Adipose tissue (tissue), 3 donors: ENCODE results near the gene SLC25A48. TPM values are rescaled to one million over a fixed set of nuclear protein-coding genes. Genes with fewer than 3 reads are reported as not detected.

ENCODE experiments used
- H3K27ac ChIP-seq: one replicate; pipeline ENCODE4 v1.5.1; 2013; ENCODE audit warnings: low read depth, low read length
- WGBS, 3 donors: extraction: QIAGEN DNeasy Blood & Tissue Kit; methylation state at CpG; one replicate each; pipeline ENCODE4 v1.1.7; 2013; 5-methylcytosine and 5-hydroxymethylcytosine counted together
- polyA plus RNA-seq, 3 donors: library from polyadenylated mRNA; stranded (reverse); fragments of 200-250 nt; gene quantifications; one replicate each; pipeline ENCODE4 v1.2.3, GENCODE V29; 2013
- donor health status: healthy with polysubstance abuse.
- donor health status: Bipolar disorder and iron deficiency.
- donor health status: healthy.

SLC25A48 gene
- polyA plus RNA-seq, 3 donors = 0.03 to 0.83 TPM; not detected in 1

DNA sequence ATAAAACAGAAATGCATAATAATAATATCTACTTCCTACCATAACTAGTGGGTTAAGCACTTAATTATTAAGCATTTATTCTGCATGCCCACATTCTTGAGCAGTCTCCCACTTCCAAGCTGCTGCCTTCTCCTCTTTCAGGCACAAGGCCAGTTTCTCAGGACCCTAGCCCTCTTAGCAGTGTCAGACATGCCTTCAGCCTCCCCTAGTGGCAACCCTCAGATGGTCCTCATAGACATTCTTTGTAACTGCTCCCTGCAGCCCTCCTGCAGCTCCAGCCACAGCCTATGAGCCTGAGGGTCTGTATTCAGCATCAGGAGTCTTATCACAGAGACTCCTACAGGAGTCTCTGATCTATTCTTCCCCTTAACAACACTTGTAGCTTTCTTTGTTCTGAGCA, 57.3 kb downstream of the SLC25A48 start:
- H3K27ac ChIP-seq = no peak overlapping the region

DNA sequence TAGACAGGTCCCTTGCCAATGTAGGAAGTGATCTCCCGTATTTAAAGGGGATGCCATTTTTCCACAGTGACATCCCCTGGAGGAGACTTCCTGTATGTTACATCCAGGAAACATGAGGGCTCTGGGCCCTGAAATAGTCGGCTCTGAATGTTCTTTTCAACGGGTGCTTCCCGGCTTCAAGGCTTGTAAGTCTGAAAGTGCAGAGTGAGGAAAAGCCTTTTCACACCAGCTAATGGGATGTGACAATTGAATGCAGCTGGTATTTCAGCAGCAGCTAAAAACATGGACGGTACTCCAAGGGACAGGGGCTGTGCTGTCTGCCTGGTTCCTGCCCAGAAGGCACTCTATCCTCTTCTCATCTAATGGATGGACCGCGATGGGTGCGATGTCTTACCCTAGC, 59.8 kb downstream of the SLC25A48 start:
- 52 to 70% (median 61%) methylated on average over 8 of the region's 8 CpGs for WGBS, 3 donors
- no peak overlapping the region for H3K27ac ChIP-seq

DNA sequence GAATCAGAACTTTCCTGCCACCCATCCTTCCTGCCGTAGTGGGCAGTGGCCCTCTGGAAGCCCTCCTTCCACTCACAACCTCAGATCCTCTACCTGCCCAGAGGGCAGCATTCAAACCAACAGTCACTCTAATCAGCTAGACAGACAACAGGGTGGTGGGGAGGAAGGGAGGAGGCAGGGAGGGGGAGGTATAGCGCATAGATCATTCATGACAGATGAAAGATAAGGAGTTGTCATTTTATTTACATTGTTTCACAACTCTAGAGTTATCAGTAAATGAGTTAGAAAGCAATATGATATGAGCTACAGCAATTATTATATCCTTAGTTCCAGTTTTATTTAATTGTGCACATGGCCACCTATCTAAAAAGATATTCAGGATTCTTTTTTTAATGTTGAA, 60.3 kb downstream of the SLC25A48 start:
- WGBS, 3 donors = 65 to 90% (median 75%) methylated on average over 2 of the region's 2 CpGs
- no peak overlapping the region for H3K27ac ChIP-seq

DNA sequence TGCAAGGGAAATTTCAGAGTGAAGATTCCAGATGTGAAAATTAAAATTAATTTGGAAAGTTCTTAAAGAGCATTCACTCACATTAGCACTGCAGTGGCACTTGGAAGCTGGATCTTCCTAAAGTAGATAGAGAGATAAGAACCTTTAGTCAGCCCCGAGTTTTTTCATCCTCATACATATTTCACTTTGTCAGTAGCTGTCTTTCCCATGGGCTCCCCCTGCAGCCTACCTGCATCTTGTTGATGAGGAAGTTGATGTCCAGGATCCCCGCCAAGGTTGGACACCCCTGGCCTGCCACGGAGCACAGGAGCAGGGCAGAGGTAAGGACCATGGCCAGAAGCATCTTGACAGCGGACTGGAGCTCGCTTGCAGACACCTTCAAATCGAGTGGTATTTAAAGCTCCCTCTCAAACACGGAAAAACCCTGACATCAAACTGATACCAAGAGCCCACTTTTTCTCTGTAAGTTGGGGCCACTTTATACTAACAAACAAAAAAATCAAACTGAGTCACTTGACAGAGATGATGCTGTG, 61.1 kb downstream of the SLC25A48 start, which contains the start of gene IL9:
Gene IL9, minus strand, starts transcription at position 368 of the 533 bp plus-strand sequence. Its CDS starts 25 bp downstream, at position 343.
- H3K27ac ChIP-seq = no peak within 1 kb of the TSS
- WGBS, 3 donors = 48 to 54% (median 51%) methylated on average over 7 of the region's 7 CpGs

DNA sequence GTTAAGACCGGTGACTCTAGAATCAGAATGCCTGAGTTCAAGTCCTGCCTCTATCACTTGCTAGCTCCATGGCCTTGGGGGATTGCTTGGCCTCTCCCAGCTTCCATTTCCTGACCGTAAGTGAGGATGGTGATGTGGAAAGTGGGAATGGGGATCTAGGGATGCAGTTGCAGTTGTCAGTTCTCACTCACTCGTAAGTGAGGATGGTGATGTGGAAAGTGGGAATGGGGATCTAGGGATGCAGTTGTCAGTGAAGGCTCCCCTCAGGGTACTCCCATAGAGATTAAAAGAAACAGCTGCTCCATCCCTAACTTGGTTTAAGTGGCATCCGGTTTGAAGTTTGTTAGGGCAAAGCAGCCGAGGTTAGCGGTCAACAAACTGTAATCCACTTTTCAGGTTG, 64.2 kb downstream of the SLC25A48 start:
- H3K27ac ChIP-seq = no peak overlapping the region
- WGBS, 3 donors = 78 to 85% (median 81%) methylated on average over 6 of the region's 6 CpGs

DNA sequence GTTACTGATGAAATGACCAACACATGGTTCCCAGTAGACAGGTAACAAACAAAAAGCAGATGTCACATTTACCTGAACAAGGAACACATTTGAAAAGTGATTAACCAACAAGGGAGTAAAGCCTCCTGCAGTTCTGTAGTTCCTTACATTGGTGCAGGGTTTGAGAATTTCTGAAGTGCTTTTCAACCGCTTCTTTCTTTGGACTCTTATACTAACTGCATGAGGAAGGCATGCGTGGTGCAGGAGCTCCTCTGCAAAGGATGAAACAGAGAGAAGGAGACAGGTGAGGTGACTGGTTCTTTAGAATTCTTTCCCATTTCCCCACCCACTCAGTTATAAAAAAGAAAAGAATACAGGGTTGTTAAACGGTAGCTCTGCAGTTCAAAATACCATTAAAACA, 65.8 kb downstream of the SLC25A48 start:
- WGBS, 3 donors = 64 to 71% (median 66%) methylated on average over 3 of the region's 3 CpGs

DNA sequence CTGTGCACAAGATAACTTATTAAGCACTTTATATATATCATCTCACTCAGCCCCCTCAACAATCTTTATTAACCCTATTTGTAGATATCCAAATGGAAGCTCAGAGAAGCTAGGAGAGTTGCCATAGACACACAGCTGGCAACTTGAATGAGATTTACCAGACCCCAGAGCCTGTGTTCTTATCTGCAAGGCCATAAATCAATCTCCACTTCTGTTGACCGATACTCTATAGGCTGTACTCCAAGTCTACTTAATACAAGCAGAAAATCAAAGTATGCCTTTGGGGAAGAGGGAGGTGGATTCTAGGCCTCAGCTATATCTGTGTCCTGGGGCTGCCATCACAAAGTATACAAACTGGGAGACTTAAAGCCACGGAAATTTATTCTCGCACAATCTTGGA, 67.2 kb downstream of the SLC25A48 start:
- no peak overlapping the region for H3K27ac ChIP-seq
- WGBS, 3 donors = 26 to 47% (median 46%) methylated on average over 3 of the region's 3 CpGs

More for the DNA sequence above, 65.8 kb downstream of the SLC25A48 start:
- H3K27ac ChIP-seq = no peak overlapping the region

DNA sequence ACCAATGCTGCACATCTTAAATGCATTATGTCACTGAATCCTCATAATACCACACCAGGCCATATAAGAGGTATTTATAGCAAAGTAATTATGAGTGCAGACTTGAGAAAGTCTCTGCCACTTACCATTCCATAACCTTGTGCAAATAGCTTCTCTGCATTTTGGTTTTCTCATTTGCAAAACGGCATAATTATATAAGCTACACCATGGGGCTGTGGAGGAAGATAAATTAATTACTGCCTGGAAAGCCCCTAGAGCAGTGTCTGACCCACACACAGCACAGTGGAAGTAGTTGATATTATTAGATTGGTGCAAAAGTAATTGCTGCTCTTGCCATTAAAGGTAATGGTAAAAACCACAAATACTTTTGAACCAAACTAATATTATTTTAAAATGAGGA, 70.7 kb downstream of the SLC25A48 start:
- WGBS, 3 donors = 53 to 74% (median 68%) methylated on average over 1 of the region's 1 CpG
- H3K27ac ChIP-seq = no peak overlapping the region

DNA sequence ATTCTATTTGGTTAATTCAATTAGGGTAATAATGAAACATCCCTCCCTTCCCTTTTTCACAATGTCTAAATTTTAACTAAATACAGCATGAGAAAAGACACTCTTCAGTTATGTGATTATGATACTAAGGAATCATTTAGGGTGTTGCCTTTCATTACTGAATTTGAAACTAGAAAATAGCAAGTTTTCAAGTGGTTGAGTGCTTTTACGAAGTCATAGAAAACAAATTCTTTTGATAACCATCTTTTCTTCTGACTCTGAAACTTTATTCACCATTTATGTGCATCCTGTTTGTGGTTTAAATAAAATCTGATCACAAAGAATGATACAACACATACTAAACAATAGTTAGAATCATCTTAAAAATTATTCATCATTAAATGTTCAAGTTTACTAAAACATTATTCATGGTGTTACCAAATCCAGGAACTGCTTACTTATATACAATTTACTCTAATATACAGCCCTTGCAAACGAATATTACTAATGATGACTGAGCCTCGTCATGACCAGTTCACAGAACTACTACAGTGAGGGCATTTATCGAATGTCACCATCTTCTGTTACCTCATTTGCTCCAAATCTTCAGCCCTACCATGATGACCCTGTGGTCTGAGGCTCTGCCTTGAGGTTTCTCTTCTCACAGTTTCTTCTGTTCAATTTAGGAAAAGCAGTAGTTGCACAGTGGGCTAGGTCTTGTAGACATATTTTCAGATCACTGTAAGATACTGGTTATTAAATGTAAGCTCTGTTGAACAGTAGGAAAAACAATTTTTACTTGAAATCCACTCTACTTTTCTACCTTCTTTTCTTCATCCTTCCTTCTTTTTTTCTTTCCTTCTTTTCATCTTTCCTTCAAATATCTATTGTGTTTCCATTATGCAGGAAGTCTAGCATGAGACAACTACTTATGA, 79.5 kb downstream of the SLC25A48 start:
- WGBS, 3 donors = 59 to 68% (median 66%) methylated on average over 4 of the region's 4 CpGs
- no peak overlapping the region for H3K27ac ChIP-seq

DNA sequence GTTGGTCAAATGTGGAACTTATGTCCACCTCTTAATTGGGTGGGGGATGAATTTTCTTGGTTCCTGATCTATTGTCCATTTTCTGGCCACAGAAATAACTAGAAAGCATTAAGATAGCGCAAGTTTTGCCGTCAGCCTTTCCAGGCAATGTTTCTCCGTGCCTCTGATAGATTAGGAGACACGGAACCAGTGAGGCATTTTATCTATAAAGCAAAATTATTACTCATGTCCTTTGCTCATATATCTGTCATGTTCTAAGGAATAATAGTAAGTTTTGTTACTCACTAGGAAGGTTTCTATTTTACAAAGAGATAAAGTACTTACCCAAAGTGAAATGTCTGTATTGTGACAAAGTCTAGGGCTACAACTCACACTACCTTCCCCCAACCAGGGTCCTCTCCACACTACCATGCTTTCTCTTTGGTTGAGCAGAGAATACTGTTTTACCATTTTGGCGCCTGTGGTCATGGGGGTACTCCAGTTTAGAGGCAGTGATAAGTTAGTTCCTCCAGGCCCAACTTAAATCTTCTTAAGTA, 81.1 kb downstream of the SLC25A48 start:
- WGBS, 3 donors = 90 to 94% (median 91%) methylated on average over 5 of the region's 5 CpGs

DNA sequence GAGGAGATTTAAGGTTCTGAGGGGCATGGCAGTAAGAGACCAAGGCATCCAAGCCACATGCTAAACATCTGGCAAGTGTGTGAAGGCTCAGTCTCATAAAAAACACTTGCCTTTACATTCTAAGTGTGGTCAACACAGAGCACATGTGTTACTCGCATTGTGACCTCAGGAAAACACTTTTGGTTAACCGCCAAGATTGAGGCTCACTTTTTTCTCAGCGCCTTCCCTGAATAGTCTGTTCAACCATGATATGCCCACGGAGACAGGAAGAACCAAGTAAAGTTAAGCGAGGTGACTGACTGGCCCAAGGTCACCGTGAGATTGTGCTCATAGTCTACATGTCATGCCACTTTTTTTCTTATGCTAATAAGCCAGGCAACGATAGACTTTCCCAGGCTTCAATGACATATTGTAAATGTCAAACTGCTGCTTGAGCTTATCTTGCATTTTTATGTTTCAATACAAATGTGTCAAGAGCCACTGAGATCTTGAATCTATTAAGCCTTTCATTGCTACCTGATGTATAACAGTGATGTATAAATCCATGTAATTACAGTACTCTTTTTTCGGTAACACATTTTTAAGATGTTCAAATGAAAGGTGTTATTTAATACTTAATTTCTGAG, 82.3 kb downstream of the SLC25A48 start:
- H3K27ac ChIP-seq = no peak overlapping the region
- 59 to 67% (median 66%) methylated on average over 8 of the region's 8 CpGs for WGBS, 3 donors

More for the DNA sequence above, 81.1 kb downstream of the SLC25A48 start:
- no peak overlapping the region for H3K27ac ChIP-seq

DNA sequence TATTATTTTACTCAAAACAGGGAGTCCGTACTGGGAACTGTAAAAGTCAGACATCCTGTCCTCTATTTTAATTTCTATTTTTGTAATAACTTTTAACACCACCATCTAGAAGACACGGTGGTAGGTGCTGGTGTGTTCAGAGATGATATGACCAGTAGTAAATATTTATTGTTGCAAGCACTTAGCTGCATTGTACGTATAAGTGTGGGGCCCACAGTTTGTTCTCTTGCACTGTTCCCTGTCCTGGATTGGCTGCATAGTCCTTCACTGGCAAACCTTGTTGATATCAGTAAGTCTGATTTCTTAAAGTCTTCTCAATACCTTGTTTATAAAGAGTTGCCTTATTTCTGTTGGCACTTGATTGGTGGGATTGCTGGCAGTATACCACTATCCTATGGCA, 85.7 kb downstream of the SLC25A48 start:
- WGBS, 3 donors = 42 to 66% (median 66%) methylated on average over 3 of the region's 3 CpGs

DNA sequence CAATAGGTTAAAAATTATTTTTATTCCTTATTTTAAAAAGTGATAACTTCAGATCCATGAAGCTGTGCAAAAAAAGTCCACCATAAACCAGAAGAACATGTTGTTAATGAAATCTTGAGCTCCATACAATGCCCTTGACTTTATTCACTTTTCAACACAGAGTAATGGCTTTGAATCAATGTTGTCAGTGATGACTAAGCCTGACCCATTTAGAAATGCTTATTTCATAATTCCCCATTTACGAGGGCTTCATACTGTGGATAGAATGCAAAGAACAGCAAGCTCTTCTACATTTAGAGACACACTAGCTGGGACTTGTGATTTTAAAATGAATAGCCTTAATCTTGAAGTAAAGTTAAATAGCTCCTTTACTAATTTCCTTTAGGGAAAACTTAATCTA, 86.9 kb downstream of the SLC25A48 start:
- no peak overlapping the region for H3K27ac ChIP-seq
- WGBS, 3 donors = 40 to 48% (median 46%) methylated on average over 1 of the region's 1 CpG

More for the DNA sequence above, 85.7 kb downstream of the SLC25A48 start:
- H3K27ac ChIP-seq = no peak overlapping the region

DNA sequence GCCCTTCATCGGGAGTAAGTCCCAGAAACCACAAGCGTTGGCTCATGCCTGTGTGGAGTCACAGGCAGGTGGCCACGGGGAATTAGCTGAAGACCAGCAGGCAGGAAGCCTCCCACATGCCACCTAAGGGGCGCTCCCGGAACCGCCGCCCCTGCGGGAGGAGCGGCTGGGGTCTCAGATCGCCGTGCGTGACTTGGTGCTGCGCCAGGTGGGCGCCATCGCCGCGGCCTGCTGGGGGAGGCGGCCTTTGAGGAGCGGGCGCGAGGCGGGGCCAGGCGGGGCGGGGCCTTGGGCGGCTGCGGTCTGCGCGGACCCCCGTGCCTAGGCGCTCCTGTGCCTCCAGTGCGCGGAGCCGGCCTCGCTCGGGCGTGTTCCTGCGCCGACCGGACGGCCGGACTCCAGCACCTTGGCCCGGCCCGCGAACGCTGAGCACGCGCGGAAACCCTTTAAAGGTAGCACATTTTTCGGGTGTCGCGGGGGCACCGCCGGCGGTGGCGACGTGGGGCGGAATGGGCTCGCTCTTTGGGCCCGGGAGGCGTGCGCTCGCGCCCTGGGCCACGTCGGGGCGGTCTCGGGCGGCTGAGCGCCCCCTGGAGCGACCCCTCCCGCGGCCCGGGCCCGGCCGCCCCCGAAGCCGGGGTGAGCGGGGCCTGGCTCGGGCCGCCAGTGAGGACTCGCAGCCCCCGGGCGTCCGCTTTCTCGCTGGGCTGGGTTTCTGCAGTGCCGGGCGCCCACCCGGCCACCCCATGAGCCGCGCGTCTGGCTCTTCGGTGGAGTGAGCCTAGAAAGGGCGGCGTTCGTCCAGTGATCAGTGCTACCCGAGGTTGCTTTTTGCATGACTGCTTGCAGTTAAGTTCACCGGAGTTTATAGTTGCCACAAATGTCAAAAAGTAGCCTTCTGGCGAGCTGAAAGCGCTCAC, 95.8 kb downstream of the SLC25A48 start:
- 2 to 5% (median 4%) methylated on average over 87 to 99 of the region's 99 CpGs for WGBS, 3 donors

DNA sequence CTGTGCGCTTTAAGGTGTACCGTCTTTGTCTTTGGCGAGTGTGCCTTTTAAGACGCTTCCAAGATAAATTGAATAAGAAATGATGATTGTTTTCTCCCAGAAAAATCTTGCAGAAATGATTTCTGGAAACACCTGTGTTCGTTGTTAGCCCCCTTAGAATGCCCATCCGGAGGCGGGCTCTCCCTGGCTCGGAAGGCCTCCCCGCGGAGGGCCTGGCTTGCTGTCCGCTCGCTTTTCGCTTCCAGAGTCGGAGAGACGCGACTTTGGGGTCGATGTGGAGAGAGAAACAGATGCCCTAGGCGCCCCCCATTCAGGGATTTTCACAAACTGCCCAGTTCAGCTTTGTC, 96.5 kb downstream of the SLC25A48 start:
- no peak overlapping the region for H3K27ac ChIP-seq
- 17 to 31% (median 27%) methylated on average over 18 of the region's 18 CpGs for WGBS, 3 donors

More for the DNA sequence above, 95.8 kb downstream of the SLC25A48 start:
- H3K27ac ChIP-seq = no peak overlapping the region

DNA sequence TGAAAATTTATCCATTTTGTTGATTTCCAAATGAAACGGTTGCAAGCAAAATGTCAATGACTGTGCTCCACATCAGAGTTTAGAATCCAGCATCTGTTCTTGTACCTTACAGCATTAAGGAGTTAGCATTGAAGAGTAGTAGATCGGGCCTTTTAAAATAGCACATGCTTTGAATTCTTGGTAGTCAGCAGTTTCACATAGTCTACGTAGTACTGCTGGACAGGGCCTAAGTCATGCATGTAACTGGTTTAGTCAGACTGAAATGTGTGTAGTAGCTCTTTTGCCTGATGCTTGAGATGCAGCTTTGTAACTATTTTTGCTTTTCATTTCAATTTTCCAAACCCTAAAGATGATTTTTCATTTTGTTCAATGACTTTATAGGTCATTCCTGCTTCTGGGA, 100.5 kb downstream of the SLC25A48 start:
- 69 to 77% (median 69%) methylated on average over 3 of the region's 3 CpGs for WGBS, 3 donors
- H3K27ac ChIP-seq = no peak overlapping the region

DNA sequence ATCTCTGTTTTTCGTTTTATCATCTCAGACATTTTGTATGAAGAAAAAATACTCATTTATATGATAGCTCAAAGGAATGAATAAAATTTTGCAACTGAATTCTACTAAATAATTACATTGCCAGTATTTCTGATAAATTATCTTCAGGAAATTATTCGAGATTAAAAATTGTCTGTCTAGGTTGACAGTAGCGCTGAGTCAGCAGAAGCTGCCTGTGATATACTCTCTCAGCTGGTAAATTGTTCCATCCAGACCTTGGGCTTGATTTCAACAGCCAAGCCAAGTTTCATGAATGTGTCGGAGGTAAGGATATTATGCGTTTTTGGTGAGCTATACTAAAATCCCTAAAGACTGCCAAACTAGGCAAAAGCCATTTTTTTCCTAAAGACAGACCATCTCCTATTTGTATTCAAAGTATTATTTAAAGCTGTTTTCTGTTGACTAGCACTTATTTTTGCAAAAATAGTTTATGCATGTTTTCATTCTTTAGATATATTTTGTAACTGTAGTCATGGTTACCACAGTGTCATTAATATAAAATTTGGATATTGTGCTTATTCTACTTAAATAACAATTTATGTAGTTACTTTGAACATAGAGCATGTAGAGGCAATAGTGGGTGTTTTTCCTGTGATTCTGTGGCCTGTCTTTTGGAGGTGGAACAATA, 102.9 kb downstream of the SLC25A48 start:
- WGBS, 3 donors = 76 to 85% (median 82%) methylated on average over 5 of the region's 5 CpGs
- H3K27ac ChIP-seq = no peak overlapping the region
